ENCODE data around the gene SLC27A2. TPM values are rescaled to one million over a fixed set of nuclear protein-coding genes. Genes with fewer than 3 reads are reported as not detected.

The SLC27A2 gene
- total RNA-seq, 2 donors from 2014 or later, result not detected

DNA sequence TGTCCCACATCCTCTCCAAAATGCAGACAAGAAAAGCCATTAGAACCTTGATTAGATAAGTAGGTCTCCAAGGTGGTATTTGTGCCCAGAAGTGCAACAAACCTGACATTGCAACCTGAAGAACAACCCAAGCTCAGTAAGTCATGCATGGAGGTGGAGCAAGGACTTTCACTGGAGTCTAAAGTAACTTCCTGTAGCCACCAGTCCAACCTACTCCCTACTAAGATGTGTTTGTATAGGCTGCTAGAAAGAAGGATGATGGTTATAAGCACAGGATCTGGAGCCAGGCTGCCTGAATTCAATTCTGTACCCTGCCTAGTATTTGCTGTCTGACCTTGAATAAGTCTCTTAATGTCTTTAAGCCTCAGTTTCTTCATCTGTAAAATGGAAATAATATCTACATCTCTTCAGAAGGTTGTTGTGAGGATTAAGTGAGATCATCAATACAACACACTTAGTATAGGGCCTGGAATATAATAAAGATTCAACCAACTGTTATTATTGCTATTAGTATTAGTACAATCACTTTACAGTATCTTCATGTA, 51.3 kb downstream of the SLC27A2 start:
- Histone ChIP-seq H3K27me3 (no peaks in the 10 kb centered on the region), H3K4me1 (no peaks in the 10 kb centered on the region)

GRCh38 chr15:50234764-50235163, 52.8 kb downstream of the SLC27A2 start:
- DNase-seq (ENCODE audit: low spot score), result no peak
- Histone ChIP-seq H3K36me3 (no peaks in the 10 kb centered on the region), H3K27me3 (no peaks in the 10 kb centered on the region), H3K4me1 (no peaks in the 10 kb centered on the region), H3K4me3 (no peak overlapping the region), H3K9me3 (no peaks in the 10 kb centered on the region), H3K27ac (no peak overlapping the region)
- TF ChIP-seq CTCF (IDR thresholded peaks at IDR 0.05), result no peak

More for the DNA sequence above, 51.3 kb downstream of the SLC27A2 start:
- H3K27ac ChIP-seq, result no peak overlapping the region
- H3K9me3 ChIP-seq, result no peaks in the 10 kb centered on the region
- DNase-seq (ENCODE audit: low spot score), result no peak
- no peak overlapping the region for H3K4me3 ChIP-seq
- TF ChIP-seq CTCF (IDR thresholded peaks at IDR 0.05), result no peak
- H3K36me3 ChIP-seq, result no peaks in the 10 kb centered on the region

DNA sequence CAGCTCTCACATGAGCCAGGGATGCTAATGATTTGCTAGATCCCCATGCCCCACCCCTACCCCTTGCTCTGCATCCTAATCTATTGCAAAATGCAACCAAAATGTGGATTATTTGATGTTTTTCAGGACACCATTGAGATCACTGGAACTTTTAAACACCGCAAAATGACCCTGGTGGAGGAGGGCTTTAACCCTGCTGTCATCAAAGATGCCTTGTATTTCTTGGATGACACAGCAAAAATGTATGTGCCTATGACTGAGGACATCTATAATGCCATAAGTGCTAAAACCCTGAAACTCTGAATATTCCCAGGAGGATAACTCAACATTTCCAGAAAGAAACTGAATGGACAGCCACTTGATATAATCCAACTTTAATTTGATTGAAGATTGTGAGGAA, 53.8 kb downstream of the SLC27A2 start:
- DNase-seq (ENCODE audit: low spot score), result no peak
- no peak for TF ChIP-seq CTCF (IDR thresholded peaks at IDR 0.05)
- no peak overlapping the region for H3K27ac ChIP-seq
- no peaks in the 10 kb centered on the region for H3K9me3 ChIP-seq
- H3K4me3 ChIP-seq, result no peak overlapping the region
- no peaks in the 10 kb centered on the region for H3K4me1 ChIP-seq
- H3K27me3 ChIP-seq, result no peaks in the 10 kb centered on the region
- no peaks in the 10 kb centered on the region for H3K36me3 ChIP-seq

- Histone ChIP-seq H3K4me1 (no peaks in the 10 kb centered on the region), H3K27ac (no peak overlapping the region), H3K4me3 (no peak overlapping the region), H3K27me3 (no peaks in the 10 kb centered on the region), H3K36me3 (no peaks in the 10 kb centered on the region), H3K9me3 (no peaks in the 10 kb centered on the region)
- no peak for TF ChIP-seq CTCF (IDR thresholded peaks at IDR 0.05)
- no peak for DNase-seq (ENCODE audit: low spot score)
Observed at GRCh38 chr15:50236433-50236832, 54.4 kb downstream of the SLC27A2 start.

DNA sequence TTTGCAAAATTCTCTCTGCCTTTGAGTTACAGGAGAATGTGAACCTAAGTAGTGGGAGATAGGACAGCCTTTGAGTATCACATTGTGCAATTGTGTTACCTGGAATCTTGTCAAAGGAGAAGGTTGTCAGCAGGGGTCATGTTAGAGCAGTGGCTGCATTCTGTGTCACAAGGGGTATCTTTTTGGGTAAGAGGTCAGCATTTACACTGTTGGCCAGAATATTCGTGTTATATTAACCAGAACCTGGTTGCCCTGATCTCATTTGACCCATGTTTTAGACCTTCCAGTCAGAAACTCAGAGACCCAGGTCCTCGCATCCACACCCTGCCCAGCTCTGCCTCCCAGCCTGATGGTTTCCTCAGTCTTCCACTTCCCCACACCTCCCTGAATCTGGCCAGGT, 56.3 kb downstream of the SLC27A2 start:
- H3K4me1 ChIP-seq, result no peaks in the 10 kb centered on the region
- H3K36me3 ChIP-seq, result no peaks in the 10 kb centered on the region
- H3K27me3 ChIP-seq, result no peaks in the 10 kb centered on the region
- no peak overlapping the region for H3K4me3 ChIP-seq
- no peak overlapping the region for H3K27ac ChIP-seq
- TF ChIP-seq CTCF (IDR thresholded peaks at IDR 0.05), result no peak
- no peaks in the 10 kb centered on the region for H3K9me3 ChIP-seq
- no peak for DNase-seq (ENCODE audit: low spot score)

Measured in right atrium auricular region (tissue), 2 donors.